Suprapubic skin (tissue), 4 donors: ENCODE measurements around the gene GRID2IP. TPM values are rescaled to one million over a fixed set of nuclear protein-coding genes. Genes with fewer than 3 reads are reported as not detected.

Source experiments
- DNase-seq, 2 donors: peaks; one replicate each; pipeline ENCODE4 v3.0.0-alpha.2; 2019; ENCODE audit warnings: low spot score in 2 of 2
- H3K27ac ChIP-seq: fragments of 200-600 bp; sonication (generic); one replicate; pipeline ENCODE4 v1.5.1; 2019
- H3K27me3 ChIP-seq: fragments of 200-600 bp; sonication (generic); one replicate; pipeline ENCODE4 v1.5.1; 2019
- H3K36me3 ChIP-seq: fragments of 200-600 bp; sonication (generic); one replicate; pipeline ENCODE4 v1.5.1; 2019
- H3K4me1 ChIP-seq: fragments of 200-600 bp; sonication (generic); one replicate; pipeline ENCODE4 v1.5.1; 2019
- H3K4me3 ChIP-seq: fragments of 200-600 bp; sonication (generic); one replicate; pipeline ENCODE4 v1.5.1; 2019; ENCODE audit warnings: mild to moderate bottlenecking
- H3K9me3 ChIP-seq: fragments of 200-600 bp; sonication (generic); one replicate; pipeline ENCODE4 v1.5.1; 2019
- EP300 ChIP-seq: sonication (generic); formaldehyde crosslinking; IDR thresholded peaks from one replicate; pipeline ENCODE4 v1.6.1; 2017; ENCODE audit warnings: antibody characterized with exemption
- POLR2A ChIP-seq, 2 donors: fragments of 450-650 bp; IDR thresholded peaks; one replicate each; pipeline ENCODE4 v1.6.1; 2017; ENCODE audit warnings: antibody characterized with exemption in 2 of 2, mild to moderate bottlenecking in 2 of 2, moderate library complexity in 2 of 2
- POLR2AphosphoS5 ChIP-seq, 3 donors: sonication (generic); formaldehyde crosslinking; IDR thresholded peaks; one replicate each; pipeline ENCODE4 v1.6.1; 2017; ENCODE audit warnings: antibody characterized with exemption in 3 of 3
- WGBS: methylation state at CpG from one replicate; pipeline ENCODE4 v1.1.5; 2018; 5-methylcytosine and 5-hydroxymethylcytosine counted together
- total RNA-seq, 4 donors: library from RNA; depleted of rRNA; stranded (reverse); fragments of >200 nt; gene quantifications; one replicate each; pipeline ENCODE4 v1.1.0, GENCODE V29; 2016
- TF ChIP-seq, protein P1 (sequence below), 2 donors: fragments of 200-600 bp in 1 of 2; fragments of 450-650 bp in 1 of 2; sonication (generic) in 1 of 2; IDR thresholded peaks; one replicate each; pipeline ENCODE4 v1.5.1; 2016 to 2019; ENCODE audit warnings: antibody characterized with exemption in 2 of 2, mild to moderate bottlenecking in 1 of 2, moderate library complexity in 1 of 2

The GRID2IP gene
- total RNA-seq, 4 donors from 2014 or later: 0.16 to 1.0 (median 0.62) TPM

DNA sequence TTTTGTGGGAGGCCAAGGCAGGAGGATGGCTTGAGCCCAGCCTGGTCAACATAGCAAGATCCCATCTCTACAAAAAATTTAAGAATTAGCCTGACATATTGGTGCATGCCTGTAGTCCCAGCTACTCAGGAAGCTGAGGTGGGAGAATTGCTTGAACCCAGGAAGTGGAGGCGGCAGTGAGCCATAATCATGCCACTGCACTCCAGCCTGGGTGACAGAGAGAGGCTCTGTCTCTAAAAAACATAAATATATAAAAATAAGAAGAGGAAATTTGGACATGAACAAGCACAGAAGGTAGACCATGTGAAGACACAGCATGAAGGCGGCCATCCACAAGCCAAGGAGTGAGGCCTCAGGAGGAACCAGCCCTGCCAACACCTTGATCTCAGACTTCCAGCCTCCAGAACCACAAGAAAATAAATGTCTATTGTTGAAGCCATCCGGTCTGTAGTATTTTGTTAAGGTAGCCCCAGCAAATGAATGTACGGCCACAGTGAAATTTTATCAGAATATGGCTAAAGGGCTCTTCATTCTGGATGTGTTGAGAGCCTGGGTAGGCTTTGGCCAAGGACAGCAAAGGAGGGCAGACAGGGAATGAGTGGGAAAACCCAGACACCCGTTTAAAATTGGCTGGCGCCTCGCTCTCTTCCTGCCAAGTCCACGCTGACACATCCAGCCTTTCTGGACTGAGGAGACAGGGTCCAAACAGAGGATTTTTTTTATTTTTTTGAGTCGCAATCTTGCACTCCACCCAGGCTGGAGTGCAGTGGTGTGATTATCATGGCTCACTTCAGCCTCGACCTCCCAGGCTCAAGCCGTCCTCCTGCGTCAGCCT, 12.9 kb upstream of the GRID2IP start:
- TF ChIP-seq POLR2A (IDR thresholded peaks at IDR 0.05) (no peak), EP300 (no peak), POLR2AphosphoS5 (IDR thresholded peaks at IDR 0.05) (no peak)
- TF ChIP-seq, protein P1, sequence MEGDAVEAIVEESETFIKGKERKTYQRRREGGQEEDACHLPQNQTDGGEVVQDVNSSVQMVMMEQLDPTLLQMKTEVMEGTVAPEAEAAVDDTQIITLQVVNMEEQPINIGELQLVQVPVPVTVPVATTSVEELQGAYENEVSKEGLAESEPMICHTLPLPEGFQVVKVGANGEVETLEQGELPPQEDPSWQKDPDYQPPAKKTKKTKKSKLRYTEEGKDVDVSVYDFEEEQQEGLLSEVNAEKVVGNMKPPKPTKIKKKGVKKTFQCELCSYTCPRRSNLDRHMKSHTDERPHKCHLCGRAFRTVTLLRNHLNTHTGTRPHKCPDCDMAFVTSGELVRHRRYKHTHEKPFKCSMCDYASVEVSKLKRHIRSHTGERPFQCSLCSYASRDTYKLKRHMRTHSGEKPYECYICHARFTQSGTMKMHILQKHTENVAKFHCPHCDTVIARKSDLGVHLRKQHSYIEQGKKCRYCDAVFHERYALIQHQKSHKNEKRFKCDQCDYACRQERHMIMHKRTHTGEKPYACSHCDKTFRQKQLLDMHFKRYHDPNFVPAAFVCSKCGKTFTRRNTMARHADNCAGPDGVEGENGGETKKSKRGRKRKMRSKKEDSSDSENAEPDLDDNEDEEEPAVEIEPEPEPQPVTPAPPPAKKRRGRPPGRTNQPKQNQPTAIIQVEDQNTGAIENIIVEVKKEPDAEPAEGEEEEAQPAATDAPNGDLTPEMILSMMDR (IDR thresholded peaks at IDR 0.05): no peak
- 71% methylated on average over 12 of the region's 12 CpGs for WGBS

DNA sequence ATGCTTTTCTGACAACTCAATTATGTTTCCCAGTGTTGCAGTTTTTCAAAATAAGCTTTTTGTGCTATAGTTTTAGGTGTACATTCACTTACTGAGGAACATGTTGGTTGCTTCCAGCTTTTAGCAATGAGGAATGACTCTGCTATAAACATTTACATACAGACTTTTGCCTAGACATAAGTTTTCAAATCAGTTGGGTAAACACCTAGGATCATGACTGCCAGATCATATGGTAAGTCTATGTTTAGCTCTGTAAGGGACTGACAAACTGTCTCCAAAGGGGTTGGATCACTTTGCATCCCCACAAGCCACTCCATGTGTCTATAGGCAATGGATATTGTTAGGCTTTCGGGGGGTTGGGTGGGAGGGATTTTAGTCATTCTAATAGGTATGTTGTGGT, 10.8 kb upstream of the GRID2IP start:
- Histone ChIP-seq H3K27me3 (no peaks in the 10 kb centered on the region), H3K4me3 (no peak overlapping the region), H3K4me1 (no peaks in the 10 kb centered on the region), H3K27ac (no peak overlapping the region), H3K36me3 (no peaks in the 10 kb centered on the region), H3K9me3 (no peaks in the 10 kb centered on the region)
- WGBS: 100% methylated on average over 1 of the region's 1 CpG
- TF ChIP-seq EP300: no peak
- TF ChIP-seq, protein P1 (IDR thresholded peaks at IDR 0.05): no peak
- no peak for DNase-seq

More for the DNA sequence above, 12.9 kb upstream of the GRID2IP start:
- Histone ChIP-seq H3K9me3 (no peaks in the 10 kb centered on the region), H3K27ac (no peak overlapping the region), H3K27me3 (no peaks in the 10 kb centered on the region), H3K36me3 (no peaks in the 10 kb centered on the region), H3K4me3 (no peak overlapping the region), H3K4me1 (no peaks in the 10 kb centered on the region)
- DNase-seq: no peak

DNA sequence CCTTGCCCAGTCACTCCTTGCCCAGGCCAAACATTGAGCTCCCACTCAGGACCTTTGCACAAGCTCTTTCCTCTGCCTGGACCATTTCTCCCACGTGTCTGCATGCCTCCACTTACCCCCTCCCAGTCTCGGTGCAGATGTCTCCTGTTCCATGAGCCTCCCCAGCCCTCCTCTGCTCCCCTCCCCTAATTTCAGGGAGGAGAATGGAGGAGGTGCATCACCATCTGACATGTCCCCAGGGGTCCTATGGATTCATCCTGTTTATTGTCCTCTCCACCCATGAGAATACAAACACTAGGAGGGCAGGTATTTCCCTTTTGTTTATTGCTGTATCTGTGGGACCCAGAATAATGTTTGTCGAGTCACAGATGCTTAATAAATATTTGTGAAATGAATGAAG, 8.6 kb upstream of the GRID2IP start:
- H3K4me1 ChIP-seq: no peaks in the 10 kb centered on the region
- WGBS: 34% methylated on average over 3 of the region's 3 CpGs

DNA sequence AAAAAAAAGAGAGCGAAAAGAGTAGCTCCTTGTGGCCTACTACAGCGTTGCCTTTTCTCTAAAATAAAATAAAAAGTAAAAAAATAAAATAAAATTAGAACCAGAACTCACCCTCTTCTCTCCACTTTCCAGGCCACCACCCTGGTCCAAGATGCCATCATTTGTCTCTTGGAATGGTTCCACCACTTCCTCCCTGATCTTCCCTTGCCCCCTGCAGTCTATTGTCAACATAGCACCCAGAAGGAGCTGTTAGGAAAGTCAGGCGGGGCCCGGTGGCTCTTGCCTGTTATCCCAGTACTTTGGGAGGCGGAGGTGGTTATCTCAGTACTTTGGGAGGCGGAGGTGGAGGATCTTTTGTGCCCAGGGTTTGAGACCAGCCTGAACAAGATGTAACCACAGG, 7.6 kb upstream of the GRID2IP start:
- Histone ChIP-seq H3K4me3 (no peak overlapping the region), H3K4me1 (no peaks in the 10 kb centered on the region), H3K27ac (no peak overlapping the region), H3K27me3 (no peaks in the 10 kb centered on the region), H3K36me3 (no peaks in the 10 kb centered on the region), H3K9me3 (no peaks in the 10 kb centered on the region)
- no peak for DNase-seq
- 58% methylated on average over 6 of the region's 6 CpGs for WGBS
- TF ChIP-seq, protein P1 (IDR thresholded peaks at IDR 0.05): peak in 1 of 2 donors; percentile 22
- TF ChIP-seq EP300: no peak

More for the DNA sequence above, 8.6 kb upstream of the GRID2IP start:
- Histone ChIP-seq H3K27ac (no peak overlapping the region), H3K27me3 (no peaks in the 10 kb centered on the region), H3K4me3 (no peak overlapping the region), H3K9me3 (no peaks in the 10 kb centered on the region), H3K36me3 (no peaks in the 10 kb centered on the region)
- no peak for DNase-seq
- TF ChIP-seq, protein P1 (IDR thresholded peaks at IDR 0.05): no peak
- TF ChIP-seq EP300 (no peak), POLR2A (IDR thresholded peaks at IDR 0.05) (no peak), POLR2AphosphoS5 (IDR thresholded peaks at IDR 0.05) (no peak)

DNA sequence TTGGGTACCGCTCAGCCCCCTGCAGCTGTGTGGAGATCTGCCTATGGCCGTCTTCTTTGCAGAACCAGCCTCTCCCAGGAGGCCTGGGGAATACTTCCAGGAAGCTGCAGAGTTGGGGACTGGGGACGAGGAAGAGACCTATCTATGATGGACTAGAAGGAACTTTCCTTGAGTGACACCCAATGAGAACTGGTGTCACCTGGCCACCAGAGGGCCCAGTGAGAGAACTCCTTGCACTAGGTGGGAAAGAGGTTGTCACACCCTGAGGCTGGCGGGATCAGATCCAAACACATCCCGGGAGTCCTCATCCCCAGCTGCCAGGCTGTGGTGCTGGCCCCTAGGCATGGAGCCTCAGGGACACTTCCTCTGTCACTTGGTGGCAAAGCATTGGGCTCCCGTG, 4.9 kb upstream of the GRID2IP start:
- WGBS: 73% methylated on average over 5 of the region's 6 CpGs
- Histone ChIP-seq H3K27ac (no peak overlapping the region), H3K36me3 (no peaks in the 10 kb centered on the region), H3K4me3 (no peak overlapping the region), H3K9me3 (no peaks in the 10 kb centered on the region), H3K27me3 (no peaks in the 10 kb centered on the region), H3K4me1 (no peaks in the 10 kb centered on the region)
- TF ChIP-seq, protein P1 (IDR thresholded peaks at IDR 0.05): no peak
- TF ChIP-seq EP300 (no peak), POLR2A (IDR thresholded peaks at IDR 0.05) (no peak), POLR2AphosphoS5 (IDR thresholded peaks at IDR 0.05) (no peak)
- DNase-seq: no peak
